Airway epithelial cell (primary cell): ENCODE measurements around the gene CYLC1. TPM values are rescaled to one million over a fixed set of nuclear protein-coding genes. Genes with fewer than 3 reads are reported as not detected.

Experiments
- total RNA-seq: library from RNA; depleted of rRNA; stranded (reverse); fragments of >200 nt; gene quantifications from 2 replicates; pipeline ENCODE4 v1.2.3, GENCODE V29; 2015

The CYLC1 gene, protein sequence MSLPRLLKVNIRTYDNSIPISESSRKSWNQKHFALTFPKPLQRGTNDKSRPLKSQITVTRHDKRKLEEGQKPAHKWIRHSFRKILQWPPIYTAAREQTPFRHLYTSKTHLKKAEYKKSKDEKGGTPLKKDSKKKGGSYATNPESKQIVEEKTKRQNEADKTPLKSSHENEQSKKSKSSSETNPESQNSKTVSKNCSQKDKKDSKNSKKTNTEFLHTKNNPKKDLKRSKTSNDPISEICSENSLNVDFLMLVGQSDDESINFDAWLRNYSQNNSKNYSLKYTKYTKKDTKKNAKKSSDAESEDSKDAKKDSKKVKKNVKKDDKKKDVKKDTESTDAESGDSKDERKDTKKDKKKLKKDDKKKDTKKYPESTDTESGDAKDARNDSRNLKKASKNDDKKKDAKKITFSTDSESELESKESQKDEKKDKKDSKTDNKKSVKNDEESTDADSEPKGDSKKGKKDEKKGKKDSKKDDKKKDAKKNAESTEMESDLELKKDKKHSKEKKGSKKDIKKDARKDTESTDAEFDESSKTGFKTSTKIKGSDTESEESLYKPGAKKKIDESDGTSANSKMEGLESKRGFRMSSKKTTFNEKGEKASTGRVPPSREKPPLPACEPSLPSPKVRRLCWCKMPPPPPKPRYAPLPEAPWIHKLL
- total RNA-seq = not detected in 2 replicates

GRCh38 chrX:83860846-83861245, at the start of gene CYLC1:
Gene CYLC1, plus strand, starts transcription at chrX:83861146. Its CDS starts 37 bp downstream, at chrX:83861183.

